Gastroesophageal sphincter (tissue), 3 donors: ENCODE results near the gene PHF21B.

Source experiments
- CTCF ChIP-seq, 4 experiments: fragments of 200-600 bp in 2 of 4; fragments of 450-650 bp in 2 of 4; sonication (generic) in 1 of 4; IDR thresholded peaks; one replicate each; pipeline ENCODE4 v1.5.1; 2017 to 2019; ENCODE audit warnings: antibody characterized with exemption in 4 of 4, mild to moderate bottlenecking in 2 of 4, moderate library complexity in 2 of 4
- EP300 ChIP-seq: sonication (generic); formaldehyde crosslinking; IDR thresholded peaks from one replicate; pipeline ENCODE4 v1.6.1; 2017; ENCODE audit warnings: antibody characterized with exemption, mild to moderate bottlenecking
- POLR2A ChIP-seq, 2 donors: fragments of 450-650 bp; IDR thresholded peaks; one replicate each; pipeline ENCODE4 v1.6.1; 2017; ENCODE audit warnings: antibody characterized with exemption in 2 of 2, mild to moderate bottlenecking in 2 of 2, moderate library complexity in 1 of 2
- POLR2AphosphoS5 ChIP-seq: sonication (generic); formaldehyde crosslinking; IDR thresholded peaks from one replicate; pipeline ENCODE4 v1.6.1; 2017; ENCODE audit warnings: antibody characterized with exemption

- TF ChIP-seq POLR2A (IDR thresholded peaks at IDR 0.05) (no peak), EP300 (no peak), CTCF (IDR thresholded peaks at IDR 0.05) (no peak), POLR2AphosphoS5 (no peak)
These were observed 8.2 kb downstream of the PHF21B start for GRCh38 chr22:45001653-45002052.
